B cell (primary cell): Measurements from ENCODE around the gene TXNDC15. TPM values are rescaled to one million over a fixed set of nuclear protein-coding genes. Genes with fewer than 3 reads are reported as not detected.

Experiments
- ATAC-seq: fragments of 200-7000 bp; cut with Tn5 transposase; one replicate; pipeline ENCODE4 v1.10.0; 2021; ENCODE audit warnings: low read depth, mild to moderate bottlenecking, moderate number of reproducible peaks, moderate library complexity
- CTCF ChIA-PET: fragments of 350-600 bp; sonication (Branson Sonifier 250); formaldehyde crosslinking; loops from one replicate; lab custom pipeline; 2021; ENCODE audit warnings: antibody characterized with exemption, inconsistent platforms; lab: Charles Lee
- POLR2A ChIA-PET: fragments of 350-600 bp; sonication (Branson Sonifier 250); formaldehyde crosslinking; loops from one replicate; lab custom pipeline; 2021; ENCODE audit warnings: antibody characterized with exemption; lab: Charles Lee
- DNase-seq: peaks from one replicate; pipeline ENCODE4 v3.0.0; 2013
- H2AFZ ChIP-seq: 2 replicates; pipeline ENCODE4 v1.6.1; 2012; ENCODE audit warnings: mild to moderate bottlenecking, low read depth, low read length; ENCODE audit not compliant: insufficient read depth, poor library complexity, severe bottlenecking
- H3K27ac ChIP-seq, 2 donors: 1 replicate in 1 of 2; 2 replicates in 1 of 2; pipeline ENCODE4 v1.5.1; 2012 to 2013; ENCODE audit warnings: low read length in 2 of 2, mild to moderate bottlenecking in 2 of 2, moderate library complexity in 1 of 2
- H3K27me3 ChIP-seq, 4 experiments: fragments of 200-600 bp in 1 of 4; sonication (generic) in 1 of 4; replicated peaks in 1 of 4; 1 replicate in 2 of 4; 2 replicates in 2 of 4; pipeline versions ENCODE4 v1.6.1 to v1.7.0; 2013 to 2016; ENCODE audit warnings: low read length in 3 of 4, mild to moderate bottlenecking in 2 of 4, mixed read lengths in 1 of 4, moderate library complexity in 1 of 4; ENCODE audit not compliant: insufficient read depth in 4 of 4, control insufficient read depth in 3 of 4; ENCODE audit errors: control extremely low read depth in 1 of 4
- H3K36me3 ChIP-seq, 2 experiments: replicated peaks in 1 of 2; 1 replicate in 1 of 2; 2 replicates in 1 of 2; pipeline versions ENCODE4 v1.6.1 to v1.7.1; 2013; ENCODE audit warnings: low read length in 1 of 2; ENCODE audit not compliant: insufficient read depth in 2 of 2, control insufficient read depth in 1 of 2; ENCODE audit errors: control extremely low read depth in 1 of 2, extremely low read depth in 1 of 2
- H3K4me1 ChIP-seq, 2 donors: fragments of 200-600 bp in 1 of 2; sonication (generic) in 1 of 2; 1 replicate in 1 of 2; 2 replicates in 1 of 2; pipeline versions ENCODE4 v1.5.1 to v1.6.1; 2013 to 2017; ENCODE audit warnings: low read length in 2 of 2; ENCODE audit not compliant: control insufficient read depth in 2 of 2, insufficient read depth in 2 of 2
- H3K4me2 ChIP-seq: replicated peaks from 2 replicates; pipeline ENCODE3; 2012; ENCODE audit warnings: mild to moderate bottlenecking, low read depth, low read length; ENCODE audit not compliant: poor library complexity, severe bottlenecking
- H3K4me3 ChIP-seq, 5 experiments: fragments of 200-600 bp in 1 of 5; sonication (generic) in 1 of 5; 1 replicate in 3 of 5; 2 replicates in 2 of 5; pipeline versions ENCODE4 v1.5.1 to v1.7.0; 2011 to 2016; ENCODE audit warnings: low read length in 4 of 5, mild to moderate bottlenecking in 4 of 5, low read depth in 2 of 5, control low read depth in 1 of 5, moderate library complexity in 1 of 5; ENCODE audit not compliant: insufficient read depth in 1 of 5; ENCODE audit errors: control extremely low read depth in 1 of 5, extremely low read depth in 1 of 5
- H3K79me2 ChIP-seq: fragments of 200-600 bp; sonication (generic); one replicate; pipeline ENCODE4 v1.6.0; 2016; ENCODE audit warnings: low read length; ENCODE audit not compliant: control insufficient read depth, insufficient read depth
- H3K9ac ChIP-seq: fragments of 200-600 bp; sonication (generic); 2 replicates; pipeline ENCODE4 v1.6.1; 2017; ENCODE audit warnings: mild to moderate bottlenecking, low read length, moderate library complexity
- H3K9me3 ChIP-seq, 3 donors: one replicate each; pipeline versions ENCODE4 v1.6.1 to v1.7.1; 2013; ENCODE audit warnings: low read length in 2 of 3; ENCODE audit not compliant: control insufficient read depth in 2 of 3, insufficient read depth in 1 of 3; ENCODE audit errors: control extremely low read depth in 1 of 3
- H4K20me1 ChIP-seq: 2 replicates; pipeline ENCODE4 v1.6.0; 2012; ENCODE audit warnings: mild to moderate bottlenecking, low read length; ENCODE audit not compliant: insufficient read depth, control insufficient read depth, poor library complexity, severe bottlenecking
- H3K27ac Mint-ChIP-seq: one replicate; pipeline ENCODE4 v1.8.0; 2021; ENCODE audit warnings: mixed read lengths
- H3K27me3 Mint-ChIP-seq: one replicate; pipeline ENCODE4 v1.8.0; 2021; ENCODE audit warnings: mixed read lengths
- H3K4me1 Mint-ChIP-seq: one replicate; pipeline ENCODE4 v1.8.0; 2021; ENCODE audit warnings: mixed read lengths
- H3K4me3 Mint-ChIP-seq: one replicate; pipeline ENCODE4 v1.8.0; 2021; ENCODE audit warnings: mixed read lengths
- H3K9me3 Mint-ChIP-seq: one replicate; pipeline ENCODE4 v1.8.0; 2022; ENCODE audit warnings: mixed read lengths; ENCODE audit not compliant: insufficient read depth
- EZH2 ChIP-seq: IDR thresholded peaks from 2 replicates; pipeline ENCODE4 v1.6.1; 2012; ENCODE audit warnings: borderline replicate concordance, low read depth, mild to moderate bottlenecking, moderate library complexity, low read length; ENCODE audit not compliant: insufficient read depth, poor library complexity, severe bottlenecking
- WGBS: methylation state at CpG from one replicate; pipeline ENCODE4 v1.1.5; 2013; ENCODE audit warnings: missing lambda C conversion rate; ENCODE audit not compliant: insufficient coverage; 5-methylcytosine and 5-hydroxymethylcytosine counted together
- intact Hi-C: fragments of 100-400 bp; cut with micrococcal nuclease; formaldehyde crosslinking; loops from one replicate; pipeline ENCODE4 v1.10.0; 2022
- polyA plus RNA-seq: library from polyadenylated mRNA; depleted of rRNA; stranded (reverse); fragments of >200 nt; gene quantifications from 2 replicates; pipeline ENCODE4 v1.2.3, GENCODE V29; 2012
- total RNA-seq, 2 donors: library from RNA; stranded (reverse); fragments of 120-200 nt in 1 of 2; gene quantifications; 1 replicate in 1 of 2; 2 replicates in 1 of 2; pipeline versions ENCODE4 v1.2.3 to v1.2.4, GENCODE V29; 2013 to 2022
- TF ChIP-seq, protein P1 (sequence below): fragments of 200-600 bp; IDR thresholded peaks from one replicate; pipeline ENCODE4 v1.8.0; 2022; ENCODE audit warnings: antibody characterized with exemption, mild to moderate bottlenecking

Gene TXNDC15
- total and polyA plus RNA-seq, 2 donors (not counting 1 experiment from before 2014, with no cell fraction given), result 18.5 to 50.4 TPM

DNA sequence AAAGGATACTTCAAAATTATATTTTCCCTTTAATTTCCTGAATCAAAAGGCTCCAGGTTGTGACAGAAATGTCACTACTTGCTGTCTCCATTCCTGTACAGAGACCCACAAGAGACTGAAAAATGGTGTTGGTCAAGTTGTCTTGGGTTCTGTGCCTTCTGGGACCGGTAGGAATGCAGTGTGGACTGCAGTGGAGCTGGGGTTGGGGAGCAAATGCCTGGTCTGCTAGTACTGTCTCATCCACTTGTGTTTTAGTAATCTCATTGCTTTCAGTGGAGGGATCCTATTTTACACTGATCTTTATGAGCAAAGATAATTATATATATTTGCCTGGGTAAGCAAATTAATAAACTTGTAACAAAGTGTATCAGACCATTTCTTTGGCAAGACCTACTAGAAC, 69.4 kb downstream of the TXNDC15 start:
- no peak overlapping the region for H3K27ac Mint-ChIP-seq
- 100% methylated on average over 1 of the region's 1 CpG for WGBS
- Histone ChIP-seq H3K27ac (no peak overlapping the region), H3K36me3 (peaks cover 0 to 2% of the 10 kb centered on the region in 2 experiments), H3K9ac (no peak overlapping the region), H2AFZ (no peak overlapping the region), H3K27me3 (no peaks in the 10 kb centered on the region), H3K4me3 (no peak overlapping the region), H4K20me1 (no peaks in the 10 kb centered on the region), H3K79me2 (no peaks in the 10 kb centered on the region), H3K4me2 (no peak overlapping the region), H3K4me1 (no peaks in the 10 kb centered on the region), H3K9me3 (no peaks in the 10 kb centered on the region)
- TF ChIP-seq, protein P1, sequence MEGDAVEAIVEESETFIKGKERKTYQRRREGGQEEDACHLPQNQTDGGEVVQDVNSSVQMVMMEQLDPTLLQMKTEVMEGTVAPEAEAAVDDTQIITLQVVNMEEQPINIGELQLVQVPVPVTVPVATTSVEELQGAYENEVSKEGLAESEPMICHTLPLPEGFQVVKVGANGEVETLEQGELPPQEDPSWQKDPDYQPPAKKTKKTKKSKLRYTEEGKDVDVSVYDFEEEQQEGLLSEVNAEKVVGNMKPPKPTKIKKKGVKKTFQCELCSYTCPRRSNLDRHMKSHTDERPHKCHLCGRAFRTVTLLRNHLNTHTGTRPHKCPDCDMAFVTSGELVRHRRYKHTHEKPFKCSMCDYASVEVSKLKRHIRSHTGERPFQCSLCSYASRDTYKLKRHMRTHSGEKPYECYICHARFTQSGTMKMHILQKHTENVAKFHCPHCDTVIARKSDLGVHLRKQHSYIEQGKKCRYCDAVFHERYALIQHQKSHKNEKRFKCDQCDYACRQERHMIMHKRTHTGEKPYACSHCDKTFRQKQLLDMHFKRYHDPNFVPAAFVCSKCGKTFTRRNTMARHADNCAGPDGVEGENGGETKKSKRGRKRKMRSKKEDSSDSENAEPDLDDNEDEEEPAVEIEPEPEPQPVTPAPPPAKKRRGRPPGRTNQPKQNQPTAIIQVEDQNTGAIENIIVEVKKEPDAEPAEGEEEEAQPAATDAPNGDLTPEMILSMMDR, result no peak
- no peak for TF ChIP-seq EZH2
- DNase-seq, result no peak
- ChIA-PET POLR2A (no interaction called here), CTCF (no interaction called here)
- ATAC-seq, result no peak
- no peaks in the 10 kb centered on the region for H3K27me3 Mint-ChIP-seq
- H3K4me1 Mint-ChIP-seq, result no peaks in the 10 kb centered on the region
- H3K4me3 Mint-ChIP-seq, result no peak overlapping the region
- no peaks in the 10 kb centered on the region for H3K9me3 Mint-ChIP-seq
- intact Hi-C loops, result no loop called here

DNA sequence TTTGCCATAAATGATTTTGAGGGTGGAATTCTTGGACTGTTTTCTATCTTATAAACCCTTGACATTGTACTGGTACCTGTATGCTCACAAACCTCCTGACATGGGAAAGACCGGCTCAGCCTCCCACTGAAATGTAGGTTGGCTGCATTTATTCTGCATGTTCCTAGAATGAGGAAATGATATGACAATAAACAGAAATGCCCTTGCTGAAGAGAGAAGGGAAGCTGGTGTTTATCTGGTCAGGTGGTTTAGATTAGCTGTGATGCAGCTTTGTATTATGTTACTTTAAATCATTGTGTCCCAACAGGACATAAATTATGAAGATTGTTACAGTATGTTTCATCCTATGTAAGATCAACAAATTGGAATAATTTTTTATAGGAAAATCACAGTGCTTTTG, 70.5 kb downstream of the TXNDC15 start:
- CTCF ChIA-PET, result no interaction called here

More for the DNA sequence above, 70.5 kb downstream of the TXNDC15 start:
- no peak overlapping the region for H3K4me3 Mint-ChIP-seq
- no peaks in the 10 kb centered on the region for H3K27me3 Mint-ChIP-seq
- ATAC-seq (no peak), DNase-seq (no peak)
- POLR2A ChIA-PET, result no interaction called here
- no peaks in the 10 kb centered on the region for H3K4me1 Mint-ChIP-seq
- no peak for TF ChIP-seq EZH2
- TF ChIP-seq, protein P1, result no peak
- no peak overlapping the region for H2AFZ ChIP-seq
- no peaks in the 10 kb centered on the region for H3K9me3 Mint-ChIP-seq
- H3K27me3 ChIP-seq, result no peaks in the 10 kb centered on the region
- H3K27ac ChIP-seq, result no peak overlapping the region
- H3K4me3 ChIP-seq, result no peak overlapping the region
- intact Hi-C loops, result no loop called here
- no peaks in the 10 kb centered on the region for H3K79me2 ChIP-seq
- no peaks in the 10 kb centered on the region for H4K20me1 ChIP-seq
- no peak overlapping the region for H3K9ac ChIP-seq
- H3K4me1 ChIP-seq, result no peaks in the 10 kb centered on the region
- no peak overlapping the region for H3K27ac Mint-ChIP-seq
- WGBS, result no CpG with 5 or more reads among the region's 1 CpG
- no peaks in the 10 kb centered on the region for H3K9me3 ChIP-seq
- H3K36me3 ChIP-seq, result peaks cover 0 to 2% of the 10 kb centered on the region in 2 experiments
- no peak overlapping the region for H3K4me2 ChIP-seq
